Smooth muscle cell (in vitro differentiated cells): ENCODE measurements around the gene CD160. TPM values are rescaled to one million over a fixed set of nuclear protein-coding genes. Genes with fewer than 3 reads are reported as not detected.
A peak's percentile ranks its signal among the peaks of the same experiment; 100 is the strongest.
"Not testable (repeated sequence)": the region's sequence is repeated elsewhere in the genome, so short reads cannot be mapped to it uniquely, and the experiment has no call there.

ENCODE experiments used
- DNase-seq: peaks from one replicate; lab custom pipeline; 2025; ENCODE audit not compliant: unreplicated experiment; lab: John Stamatoyannopoulos, UW
- H2AFZ ChIP-seq: fragments of 200-600 bp; sonication (generic); 2 replicates; pipeline ENCODE4 v1.6.0; 2016; ENCODE audit warnings: antibody characterized with exemption, low read depth, mild to moderate bottlenecking
- H3F3A ChIP-seq: fragments of 200-600 bp; sonication (generic); 2 replicates; pipeline ENCODE4 v1.6.0; 2017; ENCODE audit warnings: antibody characterized with exemption, low read depth
- H3K27ac ChIP-seq: fragments of 200-600 bp; sonication (generic); 2 replicates; pipeline ENCODE4 v1.5.1; 2016; ENCODE audit warnings: low read depth, mild to moderate bottlenecking
- H3K27me3 ChIP-seq: fragments of 200-600 bp; sonication (generic); 2 replicates; pipeline ENCODE4 v1.6.1; 2016; ENCODE audit warnings: low read depth, mild to moderate bottlenecking
- H3K36me3 ChIP-seq: fragments of 200-600 bp; sonication (generic); 2 replicates; pipeline ENCODE4 v1.5.1; 2016; ENCODE audit warnings: low read depth
- H3K4me1 ChIP-seq: fragments of 200-600 bp; sonication (generic); 2 replicates; pipeline ENCODE4 v1.5.1; 2016; ENCODE audit warnings: low read depth
- H3K4me2 ChIP-seq: fragments of 200-600 bp; sonication (generic); 2 replicates; pipeline ENCODE4 v1.6.0; 2016; ENCODE audit warnings: mild to moderate bottlenecking
- H3K4me3 ChIP-seq: fragments of 200-600 bp; sonication (generic); 2 replicates; pipeline ENCODE4 v1.5.1; 2016; ENCODE audit warnings: mild to moderate bottlenecking
- H3K79me2 ChIP-seq: fragments of 200-600 bp; sonication (generic); 2 replicates; pipeline ENCODE4 v1.6.0; 2016; ENCODE audit warnings: low read depth, mild to moderate bottlenecking
- H3K9ac ChIP-seq: fragments of 200-600 bp; sonication (generic); 2 replicates; pipeline ENCODE4 v1.6.0; 2016; ENCODE audit warnings: low read depth
- H3K9me3 ChIP-seq: fragments of 200-600 bp; sonication (generic); replicated peaks from 2 replicates; pipeline ENCODE4 v1.5.1; 2016; ENCODE audit warnings: low read depth
- H4K20me1 ChIP-seq: fragments of 200-600 bp; sonication (generic); 2 replicates; pipeline ENCODE4 v1.6.0; 2016; ENCODE audit warnings: low read depth
- WGBS: methylation state at CpG from one replicate; pipeline ENCODE4 v1.1.7; 2016; ENCODE audit warnings: low lambda C conversion rate; 5-methylcytosine and 5-hydroxymethylcytosine counted together
- polyA plus RNA-seq: library from polyadenylated mRNA; unstranded; fragments of >200 nt; fragmentation: Nextera tagmentation; extraction: Ambion mirVana; gene quantifications from 2 replicates; pipeline ENCODE4 v1.2.1, GENCODE V29; 2016
- total RNA-seq: library from RNA; depleted of rRNA; stranded (reverse); fragments of >200 nt; gene quantifications from 2 replicates; pipeline ENCODE4 v1.2.3, GENCODE V29; 2014
- TF ChIP-seq, protein P1 (sequence below): fragments of 200-600 bp; sonication (generic); IDR thresholded peaks from 2 replicates; pipeline ENCODE4 v1.5.1; 2017; ENCODE audit warnings: borderline replicate concordance, mild to moderate bottlenecking, antibody characterized with exemption; ENCODE audit not compliant: insufficient read depth, poor library complexity, severe bottlenecking

CD160 gene
- total and polyA plus RNA-seq, 2 experiments from 2014 or later = not detected

DNA sequence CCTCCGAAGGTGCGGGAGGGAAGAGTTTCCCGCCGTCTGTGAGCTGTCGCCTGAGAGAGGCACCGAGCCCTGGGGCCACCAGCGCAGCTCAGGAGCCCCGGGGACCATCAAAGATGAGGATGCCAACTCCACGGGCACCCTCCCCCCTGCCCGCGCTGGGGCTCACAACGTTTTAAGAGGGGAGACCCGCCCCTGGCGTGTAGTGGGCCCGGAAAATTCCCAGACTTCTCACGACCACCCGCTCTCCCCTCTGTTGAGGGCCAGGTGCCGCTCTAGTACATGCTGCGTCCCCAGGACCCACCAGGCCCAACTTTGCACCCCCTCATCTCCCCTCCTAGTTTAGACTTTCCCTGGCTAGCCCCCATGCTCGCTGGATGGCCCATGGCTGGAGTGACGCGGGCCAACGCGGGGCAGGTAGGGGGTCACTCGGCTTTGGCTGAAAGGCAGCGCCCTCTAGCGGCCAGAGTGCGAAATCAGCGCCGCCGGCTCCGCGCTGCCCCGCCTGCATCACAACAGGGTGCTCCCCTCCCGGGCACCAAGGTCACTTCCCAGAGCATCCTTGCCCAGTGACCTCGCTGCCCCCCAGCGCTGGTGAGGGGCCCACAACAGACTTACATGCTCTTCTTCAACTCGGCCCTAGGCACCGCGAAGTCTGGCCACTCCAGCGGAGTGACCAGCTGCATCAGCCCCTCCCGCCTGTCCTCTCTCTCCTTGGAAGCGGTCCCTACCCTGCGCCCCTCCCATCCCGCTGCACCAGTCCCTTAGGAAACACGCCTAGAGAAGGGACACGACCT, 1.8 kb downstream of the CD160 start:
- peak; percentile 28 for DNase-seq
- WGBS = 22% methylated on average over 47 of the region's 47 CpGs
- Histone ChIP-seq H3K4me2 (peak overlapping the region; percentile 84), H3K27ac (peak overlapping the region; percentile 7), H3K4me1 (peaks cover 5% of the 10 kb centered on the region), H3K27me3 (no peaks in the 10 kb centered on the region), H3K79me2 (no peaks in the 10 kb centered on the region), H2AFZ (peak overlapping the region; percentile 26), H3K9me3 (no peaks in the 10 kb centered on the region), H3K9ac (peak overlapping the region; percentile 34), H4K20me1 (no peaks in the 10 kb centered on the region), H3F3A (no peaks in the 10 kb centered on the region), H3K36me3 (no peaks in the 10 kb centered on the region), H3K4me3 (peak overlapping the region; percentile 38)
- TF ChIP-seq, protein P1, sequence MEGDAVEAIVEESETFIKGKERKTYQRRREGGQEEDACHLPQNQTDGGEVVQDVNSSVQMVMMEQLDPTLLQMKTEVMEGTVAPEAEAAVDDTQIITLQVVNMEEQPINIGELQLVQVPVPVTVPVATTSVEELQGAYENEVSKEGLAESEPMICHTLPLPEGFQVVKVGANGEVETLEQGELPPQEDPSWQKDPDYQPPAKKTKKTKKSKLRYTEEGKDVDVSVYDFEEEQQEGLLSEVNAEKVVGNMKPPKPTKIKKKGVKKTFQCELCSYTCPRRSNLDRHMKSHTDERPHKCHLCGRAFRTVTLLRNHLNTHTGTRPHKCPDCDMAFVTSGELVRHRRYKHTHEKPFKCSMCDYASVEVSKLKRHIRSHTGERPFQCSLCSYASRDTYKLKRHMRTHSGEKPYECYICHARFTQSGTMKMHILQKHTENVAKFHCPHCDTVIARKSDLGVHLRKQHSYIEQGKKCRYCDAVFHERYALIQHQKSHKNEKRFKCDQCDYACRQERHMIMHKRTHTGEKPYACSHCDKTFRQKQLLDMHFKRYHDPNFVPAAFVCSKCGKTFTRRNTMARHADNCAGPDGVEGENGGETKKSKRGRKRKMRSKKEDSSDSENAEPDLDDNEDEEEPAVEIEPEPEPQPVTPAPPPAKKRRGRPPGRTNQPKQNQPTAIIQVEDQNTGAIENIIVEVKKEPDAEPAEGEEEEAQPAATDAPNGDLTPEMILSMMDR = peak; percentile 83

DNA sequence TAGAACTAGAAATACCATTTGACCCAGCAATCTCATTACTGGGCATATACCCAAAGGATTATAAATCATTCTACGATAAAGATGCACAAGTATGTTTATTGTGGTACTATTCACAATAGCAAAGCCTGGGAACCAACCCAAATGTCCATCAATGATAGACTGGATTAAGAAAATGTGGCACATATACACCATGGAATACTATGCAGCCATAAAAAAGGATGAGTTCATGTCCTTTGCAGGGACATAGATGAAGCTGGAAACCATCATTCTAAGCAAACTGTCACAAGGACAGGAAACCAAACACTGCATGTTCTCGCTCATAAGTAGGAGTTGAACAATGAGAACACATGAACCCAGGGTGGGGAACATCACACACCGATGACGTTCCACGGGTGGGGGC, 6.9 kb downstream of the CD160 start:
- 100% methylated on average over 5 of the region's 5 CpGs for WGBS
- DNase-seq, H3F3A ChIP-seq, H2AFZ ChIP-seq, H3K79me2 ChIP-seq, H3K4me2 ChIP-seq, H4K20me1 ChIP-seq, H3K27ac ChIP-seq, H3K27me3 ChIP-seq, H3K36me3 ChIP-seq, H3K9me3 ChIP-seq, H3K4me3 ChIP-seq, H3K9ac ChIP-seq, H3K4me1 ChIP-seq: not testable (repeated sequence)

DNA sequence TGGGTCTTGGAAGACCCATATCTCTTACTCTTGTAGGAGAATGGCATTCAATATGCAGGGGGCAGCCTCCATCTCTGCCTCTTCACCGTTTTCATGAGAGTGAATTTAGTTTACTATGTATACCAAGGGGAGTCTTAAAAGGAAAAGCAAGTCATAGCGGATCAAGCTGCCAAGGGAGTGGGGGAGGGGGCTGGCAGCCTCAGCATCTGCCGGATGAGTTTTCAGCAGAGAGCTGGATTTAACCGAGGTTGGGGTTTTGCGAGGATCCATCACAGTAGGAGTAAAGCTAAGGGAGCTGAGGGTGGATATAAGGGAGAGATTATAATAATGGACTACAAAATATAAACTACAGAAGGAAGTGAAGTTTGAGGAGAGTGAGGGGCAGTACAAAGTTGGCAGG, 9.9 kb downstream of the CD160 start:
- no peaks in the 10 kb centered on the region for H3K27me3 ChIP-seq
- no peaks in the 10 kb centered on the region for H3K79me2 ChIP-seq
- no peaks in the 10 kb centered on the region for H3K36me3 ChIP-seq
- peak overlapping the region; percentile 0 for H3K4me2 ChIP-seq
- no peak overlapping the region for H3K27ac ChIP-seq
- H3K4me1 ChIP-seq = no peaks in the 10 kb centered on the region
- 35% methylated on average over 5 of the region's 5 CpGs for WGBS
- H3K9ac ChIP-seq = no peak overlapping the region
- H3K4me3 ChIP-seq = no peak overlapping the region
- no peak overlapping the region for H2AFZ ChIP-seq
- no peaks in the 10 kb centered on the region for H3K9me3 ChIP-seq
- TF ChIP-seq, protein P1 = no peak
- DNase-seq = no peak
- H4K20me1 ChIP-seq = no peaks in the 10 kb centered on the region
- H3F3A ChIP-seq = no peaks in the 10 kb centered on the region

DNA sequence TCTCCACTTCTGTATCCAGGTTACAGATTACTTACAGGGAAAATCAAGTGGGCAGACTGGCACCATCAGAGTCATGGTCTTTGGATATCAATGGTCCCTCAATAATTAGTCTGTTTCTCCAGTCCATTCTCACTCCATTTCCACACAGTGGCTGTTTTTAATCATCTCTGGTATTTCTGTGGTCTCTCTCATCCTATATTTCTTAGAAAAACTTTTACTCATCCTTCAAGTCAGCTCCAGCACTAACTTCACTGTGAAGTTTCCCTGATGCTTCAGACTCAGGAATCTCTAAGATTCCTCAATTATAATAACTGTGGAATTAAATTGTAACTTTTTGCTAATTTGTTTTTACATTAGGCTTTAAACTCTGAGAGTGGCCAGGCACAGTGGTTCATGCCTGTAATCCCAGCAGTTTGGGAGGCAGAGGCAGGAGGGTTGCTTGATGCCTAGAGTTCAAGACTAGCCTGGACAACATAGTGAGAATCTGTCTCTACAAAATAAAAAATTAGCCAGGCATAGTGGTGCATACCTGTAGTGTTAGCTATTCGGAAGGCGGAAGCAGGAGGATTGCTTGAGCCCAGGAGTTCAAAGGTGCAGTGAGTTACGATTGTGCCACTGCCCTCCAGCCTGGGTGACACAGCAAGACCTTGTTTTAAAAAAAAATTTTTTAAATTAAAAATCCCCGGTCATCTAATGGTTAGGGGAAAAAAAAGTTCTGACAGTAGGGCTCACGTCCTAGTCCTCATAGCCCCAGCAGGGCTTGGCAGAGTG, 10.6 kb downstream of the CD160 start:
- TF ChIP-seq, protein P1 = no peak
- no peak for DNase-seq
- Histone ChIP-seq H3K9me3 (no peaks in the 10 kb centered on the region), H3K4me3 (no peak overlapping the region), H2AFZ (no peak overlapping the region), H3K4me2 (peak overlapping the region; percentile 0), H3K27me3 (no peaks in the 10 kb centered on the region), H4K20me1 (no peaks in the 10 kb centered on the region), H3K79me2 (no peaks in the 10 kb centered on the region), H3F3A (no peaks in the 10 kb centered on the region), H3K4me1 (no peaks in the 10 kb centered on the region), H3K9ac (no peak overlapping the region), H3K27ac (no peak overlapping the region), H3K36me3 (no peaks in the 10 kb centered on the region)
- WGBS = 95% methylated on average over 5 of the region's 5 CpGs
